ENCODE data around the gene KAT2A.
A peak's percentile ranks its signal among the peaks of the same experiment; 100 is the strongest.

The KAT2A gene

DNA sequence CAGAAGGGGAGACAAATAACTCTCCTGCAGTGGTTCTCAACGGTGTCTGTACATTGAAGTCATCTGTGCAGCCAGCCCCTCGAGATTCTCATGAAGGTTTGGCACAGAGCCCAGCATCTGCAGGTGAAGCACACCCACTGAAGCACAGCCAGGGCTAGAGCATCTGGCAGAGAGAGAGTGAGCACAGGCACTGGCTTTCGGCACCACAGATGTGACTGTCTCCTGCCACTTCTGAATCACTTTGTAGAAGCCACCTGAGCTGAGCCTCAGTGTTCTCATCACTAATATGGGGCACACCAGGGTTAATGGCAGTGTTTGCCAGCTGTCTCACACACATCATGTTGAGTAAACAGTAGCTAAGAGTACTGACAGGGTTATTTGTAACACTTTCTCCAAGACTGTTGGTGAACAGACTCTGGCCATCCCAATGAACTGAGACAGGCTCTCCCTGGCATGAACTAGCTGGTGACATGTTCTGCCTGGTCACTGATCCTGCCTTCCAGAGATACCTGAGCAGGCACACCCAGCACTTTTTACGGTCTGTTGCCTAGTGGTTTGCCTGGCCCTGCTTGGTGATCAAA lies 12.4 kb upstream of the KAT2A start:
- H3K27ac ChIP-seq: peak overlapping the region; percentile 93
- TF ChIP-seq ZFX (IDR thresholded peaks at IDR 0.05): no peak
- TF ChIP-seq, protein P1, sequence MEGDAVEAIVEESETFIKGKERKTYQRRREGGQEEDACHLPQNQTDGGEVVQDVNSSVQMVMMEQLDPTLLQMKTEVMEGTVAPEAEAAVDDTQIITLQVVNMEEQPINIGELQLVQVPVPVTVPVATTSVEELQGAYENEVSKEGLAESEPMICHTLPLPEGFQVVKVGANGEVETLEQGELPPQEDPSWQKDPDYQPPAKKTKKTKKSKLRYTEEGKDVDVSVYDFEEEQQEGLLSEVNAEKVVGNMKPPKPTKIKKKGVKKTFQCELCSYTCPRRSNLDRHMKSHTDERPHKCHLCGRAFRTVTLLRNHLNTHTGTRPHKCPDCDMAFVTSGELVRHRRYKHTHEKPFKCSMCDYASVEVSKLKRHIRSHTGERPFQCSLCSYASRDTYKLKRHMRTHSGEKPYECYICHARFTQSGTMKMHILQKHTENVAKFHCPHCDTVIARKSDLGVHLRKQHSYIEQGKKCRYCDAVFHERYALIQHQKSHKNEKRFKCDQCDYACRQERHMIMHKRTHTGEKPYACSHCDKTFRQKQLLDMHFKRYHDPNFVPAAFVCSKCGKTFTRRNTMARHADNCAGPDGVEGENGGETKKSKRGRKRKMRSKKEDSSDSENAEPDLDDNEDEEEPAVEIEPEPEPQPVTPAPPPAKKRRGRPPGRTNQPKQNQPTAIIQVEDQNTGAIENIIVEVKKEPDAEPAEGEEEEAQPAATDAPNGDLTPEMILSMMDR (conservative IDR thresholded peaks at IDR 0.05): no peak

- TF ChIP-seq ZFX (IDR thresholded peaks at IDR 0.05): no peak
- TF ChIP-seq, protein P1 (conservative IDR thresholded peaks at IDR 0.05): no peak
- H3K27ac ChIP-seq: no peak overlapping the region
Measured at GRCh38 chr17:42132941-42133340, 11.8 kb upstream of the KAT2A start.

- no peak for TF ChIP-seq ZFX (IDR thresholded peaks at IDR 0.05)
- TF ChIP-seq, protein P1 (conservative IDR thresholded peaks at IDR 0.05): no peak
Measured at GRCh38 chr17:42131981-42132432, 10.8 kb upstream of the KAT2A start.

GRCh38 chr17:42131232-42131631 lies 10.1 kb upstream of the KAT2A start:
- H3K27ac ChIP-seq: no peak overlapping the region
- TF ChIP-seq, protein P1 (conservative IDR thresholded peaks at IDR 0.05): no peak
- no peak for TF ChIP-seq ZFX (IDR thresholded peaks at IDR 0.05)

More at GRCh38 chr17:42131981-42132432, 10.8 kb upstream of the KAT2A start:
- H3K27ac ChIP-seq: no peak overlapping the region

DNA sequence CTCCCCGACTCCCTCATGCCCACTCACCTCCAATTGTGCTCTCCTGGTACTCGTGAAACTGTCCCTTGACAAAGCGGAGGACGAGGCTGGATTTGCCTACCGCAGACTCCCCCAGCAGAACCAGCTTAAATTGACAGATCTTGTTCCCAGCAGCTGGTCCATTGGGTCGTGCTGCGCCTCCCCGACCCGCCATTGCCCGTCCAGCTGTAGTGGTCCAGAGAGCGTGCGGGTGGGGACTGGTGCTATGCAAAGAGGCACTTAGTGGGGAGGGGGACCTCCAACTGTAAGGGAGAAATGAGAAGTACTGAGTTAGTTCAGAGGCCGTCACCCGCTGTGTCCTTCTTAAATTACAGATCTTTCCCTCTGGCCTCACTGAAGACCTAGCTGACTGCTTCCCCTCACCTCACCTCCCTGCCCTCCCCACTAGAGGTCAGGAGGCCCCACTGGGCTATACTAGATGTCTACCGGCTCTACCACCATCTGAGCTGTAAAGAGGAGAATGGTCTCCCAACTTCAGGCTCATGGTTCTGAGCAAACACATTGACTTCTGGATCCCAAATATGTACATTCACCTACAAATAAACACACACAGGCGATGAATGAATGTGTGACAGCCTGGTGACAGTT lies 9.3 kb upstream of the KAT2A start:
- TF ChIP-seq, protein P1 (conservative IDR thresholded peaks at IDR 0.05): no peak
- TF ChIP-seq ZFX (IDR thresholded peaks at IDR 0.05): no peak

DNA sequence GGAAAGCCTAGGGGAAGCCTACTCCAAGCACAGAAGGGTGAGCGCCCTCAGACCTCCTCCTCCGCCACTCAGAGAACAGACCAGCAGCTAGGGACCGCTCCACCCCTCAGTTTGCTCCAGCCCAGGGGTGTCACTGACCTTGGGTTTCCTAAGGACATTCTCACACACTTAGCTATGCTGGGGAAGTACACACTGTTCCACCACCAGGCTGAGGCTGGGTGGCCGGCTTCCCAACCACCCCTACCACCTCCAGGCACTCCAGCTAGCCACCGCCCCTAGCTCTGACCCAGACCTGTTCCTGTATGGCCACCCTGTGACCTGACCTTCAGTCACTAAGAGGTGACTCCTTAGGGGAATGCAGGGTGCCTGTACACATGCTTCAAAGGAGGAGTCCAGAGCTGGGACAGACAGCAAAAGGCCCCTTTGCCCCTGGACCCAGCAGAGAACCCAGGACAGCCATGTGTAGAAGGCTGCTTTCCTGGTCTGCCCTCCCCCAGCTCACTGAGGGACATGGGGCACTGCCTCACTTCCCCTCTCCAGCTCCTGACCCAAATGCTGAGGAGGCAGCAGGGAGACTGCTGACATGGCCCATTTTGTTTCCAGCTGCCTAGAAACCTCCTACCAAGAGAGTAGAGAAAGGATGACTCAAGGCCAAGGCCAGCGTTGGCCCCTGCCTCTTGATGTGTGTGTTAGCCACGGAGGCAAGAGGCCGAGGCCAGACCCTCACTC lies 8.1 kb upstream of the KAT2A start:
- TF ChIP-seq, protein P1 (conservative IDR thresholded peaks at IDR 0.05): no peak
- TF ChIP-seq ZFX (IDR thresholded peaks at IDR 0.05): no peak
- no peak overlapping the region for H3K27ac ChIP-seq

More for the DNA sequence above, 9.3 kb upstream of the KAT2A start:
- no peak overlapping the region for H3K27ac ChIP-seq

DNA sequence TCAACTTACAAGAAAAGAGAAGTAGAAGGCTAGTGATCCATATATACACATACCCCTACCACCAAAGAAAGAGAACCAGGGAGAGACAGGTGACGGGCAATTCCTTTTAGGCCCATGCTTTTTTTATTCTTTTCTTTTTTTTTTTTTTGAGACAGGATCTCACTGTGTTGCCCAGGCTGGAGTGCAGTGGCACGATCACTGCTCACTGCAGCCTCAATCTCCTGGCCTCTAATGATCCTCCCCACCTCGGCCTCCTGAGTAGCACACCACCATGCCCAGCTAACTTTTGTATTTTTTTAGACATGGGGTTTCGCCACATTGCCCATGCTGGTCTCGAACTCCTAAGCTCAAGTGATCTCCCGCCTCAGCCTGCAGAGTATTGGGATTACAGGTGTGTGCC lies 6.2 kb upstream of the KAT2A start:
- TF ChIP-seq, protein P1 (conservative IDR thresholded peaks at IDR 0.05): no peak
- no peak for TF ChIP-seq ZFX (IDR thresholded peaks at IDR 0.05)
- no peak overlapping the region for H3K27ac ChIP-seq

Measured in C4-2B (cell line).